Hepatocyte (in vitro differentiated cells): Measurements from ENCODE around the gene COA8.

Experiments used
- CTCF ChIP-seq: fragments of 200-600 bp; sonication (generic); IDR thresholded peaks from 2 replicates; pipeline ENCODE4 v1.5.1; 2016; ENCODE audit warnings: antibody characterized with exemption, mild to moderate bottlenecking; ENCODE audit not compliant: poor library complexity
- EZH2 ChIP-seq: fragments of 200-600 bp; sonication (generic); IDR thresholded peaks from 2 replicates; pipeline ENCODE4 v1.6.1; 2016; ENCODE audit warnings: antibody characterized with exemption, mild to moderate bottlenecking, borderline replicate concordance
- EZH2phosphoT487 ChIP-seq: fragments of 200-600 bp; sonication (generic); IDR thresholded peaks from one replicate; pipeline ENCODE4 v1.6.1; 2018; ENCODE audit warnings: antibody characterized with exemption, mild to moderate bottlenecking, low read depth, moderate library complexity; ENCODE audit not compliant: unreplicated experiment, severe bottlenecking

- TF ChIP-seq CTCF (no peak), EZH2 (no peak), EZH2phosphoT487 (no peak)
These were observed 24.3 kb upstream of the COA8 start for GRCh38 chr14:103538291-103539055.
